Natural killer cell (primary cell): ENCODE results near the gene LRRN4. TPM values are rescaled to one million over a fixed set of nuclear protein-coding genes. Genes with fewer than 3 reads are reported as not detected.

Experiments used
- ATAC-seq, 3 donors: fragments of 150-1000 bp in 2 of 3; fragments of 200-7000 bp in 1 of 3; cut with Tn5 transposase; 1 replicate in 1 of 3; 2 replicates in 2 of 3; pipeline ENCODE4 v1.10.0; 2021; ENCODE audit warnings: mild to moderate bottlenecking in 2 of 3, moderate library complexity in 2 of 3
- DNase-seq, 2 donors: peaks; one replicate each; pipeline versions ENCODE4 v3.0.0 to v3.0.0-alpha.2; 2013 to 2021; ENCODE audit warnings: mixed read lengths in 1 of 2
- H3K27ac ChIP-seq: one replicate; pipeline ENCODE4 v1.5.1; 2013; ENCODE audit warnings: mild to moderate bottlenecking, low read length
- H3K27me3 ChIP-seq: one replicate; pipeline ENCODE4 v1.6.1; 2013; ENCODE audit warnings: low read length; ENCODE audit not compliant: control insufficient read depth, insufficient read depth
- H3K36me3 ChIP-seq: one replicate; pipeline ENCODE4 v1.6.1; 2013; ENCODE audit warnings: low read length; ENCODE audit not compliant: control insufficient read depth, insufficient read depth
- H3K4me1 ChIP-seq: one replicate; pipeline ENCODE4 v1.6.1; 2013; ENCODE audit warnings: low read length; ENCODE audit not compliant: control insufficient read depth, insufficient read depth
- H3K4me3 ChIP-seq: one replicate; pipeline ENCODE4 v1.5.1; 2013; ENCODE audit warnings: low read length
- H3K9me3 ChIP-seq: one replicate; pipeline ENCODE4 v1.6.1; 2013; ENCODE audit warnings: low read length; ENCODE audit not compliant: control insufficient read depth, insufficient read depth
- H3K27ac Mint-ChIP-seq, 2 donors: one replicate each; pipeline ENCODE4 v1.8.0; 2022; ENCODE audit warnings: mild to moderate bottlenecking in 2 of 2, mixed read lengths in 2 of 2, moderate library complexity in 1 of 2
- H3K27me3 Mint-ChIP-seq, 2 donors: one replicate each; pipeline ENCODE4 v1.8.0; 2022; ENCODE audit warnings: low read depth in 2 of 2, mixed read lengths in 2 of 2
- H3K36me3 Mint-ChIP-seq: one replicate; pipeline ENCODE4 v1.8.0; 2022; ENCODE audit warnings: mixed read lengths
- H3K4me1 Mint-ChIP-seq, 2 donors: one replicate each; pipeline ENCODE4 v1.8.0; 2022; ENCODE audit warnings: mixed read lengths in 2 of 2
- H3K4me3 Mint-ChIP-seq: one replicate; pipeline ENCODE4 v1.8.0; 2022; ENCODE audit warnings: mild to moderate bottlenecking, moderate library complexity, mixed read lengths
- H3K9me3 Mint-ChIP-seq, 2 donors: one replicate each; pipeline ENCODE4 v1.8.0; 2022; ENCODE audit warnings: mixed read lengths in 2 of 2
- WGBS: methylation state at CpG from one replicate; pipeline ENCODE4 v1.1.7; 2013; ENCODE audit warnings: missing lambda C conversion rate; ENCODE audit not compliant: insufficient coverage; 5-methylcytosine and 5-hydroxymethylcytosine counted together
- intact Hi-C: fragments of 100-400 bp; cut with micrococcal nuclease; formaldehyde crosslinking; loops from one replicate; pipeline ENCODE4 v1.14.2; 2022
- total RNA-seq, 4 donors: library from RNA; stranded (reverse); fragments of 120-200 nt in 1 of 4; gene quantifications; one replicate each; pipeline versions ENCODE4 v1.2.3 to v1.2.4, GENCODE V29; 2013 to 2022
- TF ChIP-seq, protein P1 (sequence below): fragments of 200-600 bp; IDR thresholded peaks from one replicate; pipeline ENCODE4 v1.8.0; 2022; ENCODE audit warnings: antibody characterized with exemption

Gene LRRN4
- total RNA-seq, 3 donors from 2014 or later (not counting 1 experiment from before 2014, with no cell fraction given): not detected

DNA sequence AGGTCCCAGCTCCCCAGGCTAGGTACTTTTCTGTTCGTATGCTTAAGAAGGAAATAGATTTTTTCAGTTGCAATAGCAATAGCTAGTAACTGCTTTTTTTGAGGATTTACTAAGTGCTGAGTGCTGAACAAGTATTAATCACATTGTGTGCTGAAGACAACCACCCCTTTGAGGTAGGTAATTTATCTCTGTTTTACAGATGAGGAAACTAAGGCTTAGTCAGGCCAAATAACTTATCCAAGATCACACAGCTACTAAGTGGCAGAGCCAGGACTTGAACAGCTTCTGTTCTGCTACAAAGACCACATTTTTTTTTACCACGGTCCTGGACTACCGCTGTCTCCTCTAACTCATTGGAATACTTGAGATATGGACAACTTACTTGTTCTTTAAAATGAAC lies 39.8 kb downstream of the LRRN4 start:
- 96% methylated on average over 3 of the region's 3 CpGs for WGBS
- H3K36me3 ChIP-seq: peaks cover 33% of the 10 kb centered on the region
- ATAC-seq: no peak
- Mint-ChIP-seq H3K27me3 (no peaks in the 10 kb centered on the region), H3K27ac (peak overlapping the region in 1 of 2 donors; percentile 52), H3K4me1 (peaks cover 6 to 21% of the 10 kb centered on the region in 2 donors), H3K4me3 (no peak overlapping the region), H3K36me3 (no peaks in the 10 kb centered on the region), H3K9me3 (no peaks in the 10 kb centered on the region)
- no peaks in the 10 kb centered on the region for H3K27me3 ChIP-seq
- no peak overlapping the region for H3K4me3 ChIP-seq
- TF ChIP-seq, protein P1, sequence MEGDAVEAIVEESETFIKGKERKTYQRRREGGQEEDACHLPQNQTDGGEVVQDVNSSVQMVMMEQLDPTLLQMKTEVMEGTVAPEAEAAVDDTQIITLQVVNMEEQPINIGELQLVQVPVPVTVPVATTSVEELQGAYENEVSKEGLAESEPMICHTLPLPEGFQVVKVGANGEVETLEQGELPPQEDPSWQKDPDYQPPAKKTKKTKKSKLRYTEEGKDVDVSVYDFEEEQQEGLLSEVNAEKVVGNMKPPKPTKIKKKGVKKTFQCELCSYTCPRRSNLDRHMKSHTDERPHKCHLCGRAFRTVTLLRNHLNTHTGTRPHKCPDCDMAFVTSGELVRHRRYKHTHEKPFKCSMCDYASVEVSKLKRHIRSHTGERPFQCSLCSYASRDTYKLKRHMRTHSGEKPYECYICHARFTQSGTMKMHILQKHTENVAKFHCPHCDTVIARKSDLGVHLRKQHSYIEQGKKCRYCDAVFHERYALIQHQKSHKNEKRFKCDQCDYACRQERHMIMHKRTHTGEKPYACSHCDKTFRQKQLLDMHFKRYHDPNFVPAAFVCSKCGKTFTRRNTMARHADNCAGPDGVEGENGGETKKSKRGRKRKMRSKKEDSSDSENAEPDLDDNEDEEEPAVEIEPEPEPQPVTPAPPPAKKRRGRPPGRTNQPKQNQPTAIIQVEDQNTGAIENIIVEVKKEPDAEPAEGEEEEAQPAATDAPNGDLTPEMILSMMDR: no peak
- no peaks in the 10 kb centered on the region for H3K4me1 ChIP-seq
- H3K9me3 ChIP-seq: no peaks in the 10 kb centered on the region
- no peak for DNase-seq
- H3K27ac ChIP-seq: no peak overlapping the region
- intact Hi-C loops: no loop called here

DNA sequence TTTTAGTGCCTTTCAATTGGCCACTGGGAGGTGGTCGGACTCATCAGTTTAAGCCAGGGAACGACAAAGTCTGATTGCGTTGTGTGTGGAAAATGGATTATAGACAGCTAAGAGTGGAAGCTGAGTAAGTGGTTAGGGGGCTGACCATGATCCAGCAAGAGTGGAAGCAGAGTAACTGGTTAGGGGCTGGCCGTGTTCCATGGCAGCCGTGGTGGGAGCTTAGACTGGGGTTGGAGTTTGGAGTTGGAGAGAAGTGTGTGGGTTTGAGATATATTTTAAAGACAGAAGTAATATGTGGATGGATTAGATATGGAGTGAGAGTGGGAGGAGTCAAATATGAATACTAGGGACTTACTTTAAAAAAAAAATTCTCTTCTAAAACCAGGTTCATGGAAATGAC lies 41.7 kb downstream of the LRRN4 start:
- Histone ChIP-seq H3K36me3 (peaks cover 33% of the 10 kb centered on the region), H3K27ac (no peak overlapping the region), H3K27me3 (no peaks in the 10 kb centered on the region), H3K4me3 (no peak overlapping the region), H3K9me3 (no peaks in the 10 kb centered on the region), H3K4me1 (peaks cover 3% of the 10 kb centered on the region)
- DNase-seq (no peak), ATAC-seq (no peak)
- over 99% methylated on average over 5 of the region's 5 CpGs for WGBS
- Mint-ChIP-seq H3K4me1 (peaks cover 22 to 38% of the 10 kb centered on the region in 2 donors), H3K4me3 (no peak overlapping the region), H3K9me3 (no peaks in the 10 kb centered on the region), H3K27ac (peak overlapping the region in 1 of 2 donors; percentile 1), H3K36me3 (no peaks in the 10 kb centered on the region), H3K27me3 (no peaks in the 10 kb centered on the region)
- TF ChIP-seq, protein P1: no peak
- intact Hi-C loops: no loop called here

DNA sequence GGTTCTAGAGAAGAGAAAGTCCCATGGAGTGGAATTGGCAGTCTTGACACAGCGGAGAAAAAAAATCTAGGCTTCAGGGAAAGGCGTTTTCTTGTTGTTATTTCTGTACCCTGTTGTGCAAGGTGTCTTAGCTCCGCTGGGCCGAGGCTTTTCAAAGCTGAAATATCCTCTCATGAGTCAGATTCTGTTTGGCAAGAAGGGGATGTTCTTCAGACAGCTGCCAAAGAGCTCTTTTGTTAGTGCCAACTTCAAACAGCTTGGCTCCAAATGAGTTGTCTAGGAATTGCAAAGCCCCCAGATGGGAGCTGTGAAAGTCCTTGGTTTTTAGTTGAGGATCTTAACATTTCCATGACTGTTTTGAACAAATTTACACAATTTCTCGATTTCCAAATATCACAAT lies 45.6 kb downstream of the LRRN4 start:
- 73% methylated on average over 4 of the region's 5 CpGs for whole genome bisulfite sequencing
- H3K27ac ChIP-seq: no peak overlapping the region
- H3K4me3 ChIP-seq: no peak overlapping the region
- peak overlapping the region; percentile 75 to 91 for H3K27ac Mint-ChIP-seq
- DNase-seq (no peak), ATAC-seq (no peak)
- peaks cover 16% of the 10 kb centered on the region for H3K36me3 ChIP-seq
- H3K9me3 ChIP-seq: no peaks in the 10 kb centered on the region
- H3K27me3 Mint-ChIP-seq: no peaks in the 10 kb centered on the region
- H3K4me3 Mint-ChIP-seq: peak overlapping the region; percentile 93
- no peaks in the 10 kb centered on the region for H3K36me3 Mint-ChIP-seq
- no peaks in the 10 kb centered on the region for H3K9me3 Mint-ChIP-seq
- no peaks in the 10 kb centered on the region for H3K27me3 ChIP-seq
- H3K4me1 ChIP-seq: peaks cover 9% of the 10 kb centered on the region
- intact Hi-C loops: no loop called here
- TF ChIP-seq, protein P1: no peak
- H3K4me1 Mint-ChIP-seq: peaks cover 19 to 46% of the 10 kb centered on the region in 2 donors

DNA sequence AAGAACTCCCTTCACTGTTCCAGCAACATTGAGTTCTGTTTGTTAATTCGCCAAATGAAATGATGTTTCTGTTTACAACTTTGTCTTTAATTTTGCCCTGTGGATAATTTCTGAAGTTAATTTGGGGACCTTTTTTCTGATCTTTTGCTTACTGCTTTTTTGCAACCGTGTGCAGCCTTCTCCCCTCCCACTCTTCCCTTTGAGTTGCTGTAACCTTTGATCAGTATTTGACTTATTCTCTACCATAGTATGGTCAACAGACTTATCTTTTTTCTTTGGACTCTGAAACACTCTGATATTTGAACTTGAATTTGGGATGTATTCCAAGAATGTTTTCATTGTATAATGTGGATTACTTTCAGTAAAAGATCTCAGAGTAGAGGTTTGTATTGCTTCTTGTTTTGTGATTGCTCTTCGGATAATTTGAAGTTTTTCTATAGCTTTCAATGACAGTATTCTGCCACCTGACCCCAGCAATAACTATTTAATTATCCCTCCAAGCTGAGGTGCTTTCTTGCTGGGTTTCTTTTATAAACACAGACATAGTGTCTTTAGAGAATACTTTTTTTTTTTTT lies 46.2 kb downstream of the LRRN4 start:
- H3K9me3 ChIP-seq: no peaks in the 10 kb centered on the region
- intact Hi-C loops: no loop called here
- TF ChIP-seq, protein P1: no peak

More for the DNA sequence above, 46.2 kb downstream of the LRRN4 start:
- H3K4me1 ChIP-seq: peaks cover 9% of the 10 kb centered on the region
- DNase-seq: no peak
- ATAC-seq: no peak
- Mint-ChIP-seq H3K36me3 (no peaks in the 10 kb centered on the region), H3K4me3 (peak overlapping the region; percentile 93), H3K27me3 (no peaks in the 10 kb centered on the region), H3K9me3 (no peaks in the 10 kb centered on the region), H3K27ac (peak overlapping the region; percentile 75 to 91), H3K4me1 (peaks cover 18 to 46% of the 10 kb centered on the region in 2 donors)
- H3K27ac ChIP-seq: no peak overlapping the region
- 63% methylated on average over 2 of the region's 3 CpGs for WGBS
- no peak overlapping the region for H3K4me3 ChIP-seq
- H3K27me3 ChIP-seq: no peaks in the 10 kb centered on the region
- H3K36me3 ChIP-seq: peaks cover 16% of the 10 kb centered on the region
